Upper lobe of right lung (tissue), 1 donor: ENCODE data around the gene SQSTM1. TPM values are rescaled to one million over a fixed set of nuclear protein-coding genes. Genes with fewer than 3 reads are reported as not detected.

Experiments
- ATAC-seq: fragments of 200-7000 bp; cut with Tn5 transposase; one replicate; pipeline ENCODE4 v1.9.1; 2020; ENCODE audit warnings: mild to moderate bottlenecking, moderate library complexity
- DNase-seq: peaks from one replicate; pipeline ENCODE4 v3.0.0-alpha.2; 2020
- H3K27ac ChIP-seq: fragments of 200-600 bp; one replicate; pipeline ENCODE4 v1.8.0; 2022
- H3K27me3 ChIP-seq: fragments of 200-600 bp; one replicate; pipeline ENCODE4 v1.8.0; 2022; ENCODE audit warnings: mild to moderate bottlenecking
- H3K36me3 ChIP-seq: fragments of 200-600 bp; one replicate; pipeline ENCODE4 v1.8.0; 2022
- H3K4me1 ChIP-seq: fragments of 200-600 bp; one replicate; pipeline ENCODE4 v1.8.0; 2022
- H3K4me3 ChIP-seq: fragments of 200-600 bp; one replicate; pipeline ENCODE4 v1.8.0; 2022; ENCODE audit warnings: mild to moderate bottlenecking
- H3K9me3 ChIP-seq: fragments of 200-600 bp; one replicate; pipeline ENCODE4 v1.8.0; 2022
- intact Hi-C: fragments of 100-400 bp; cut with DNase I; formaldehyde crosslinking; loops from one replicate; pipeline ENCODE4 v1.11.0; 2022
- total RNA-seq: library from RNA; stranded (reverse); fragmentation: NEBNext Ultra II Directional; extraction: Animal tissue kit (Norgen Biotek cat#: 25700); gene quantifications from one replicate; pipeline ENCODE4 v1.2.1, GENCODE V29; 2021
- TF ChIP-seq, protein P1 (sequence below): fragments of 200-600 bp; IDR thresholded peaks from one replicate; pipeline ENCODE4 v1.8.0; 2022; ENCODE audit warnings: antibody characterized with exemption
- donor health status: DM: no; HTN: yes; CAD: no; lungs with severe emphysema.

SQSTM1 gene
- total RNA-seq, 1 donor from 2014 or later: 501 TPM

DNA sequence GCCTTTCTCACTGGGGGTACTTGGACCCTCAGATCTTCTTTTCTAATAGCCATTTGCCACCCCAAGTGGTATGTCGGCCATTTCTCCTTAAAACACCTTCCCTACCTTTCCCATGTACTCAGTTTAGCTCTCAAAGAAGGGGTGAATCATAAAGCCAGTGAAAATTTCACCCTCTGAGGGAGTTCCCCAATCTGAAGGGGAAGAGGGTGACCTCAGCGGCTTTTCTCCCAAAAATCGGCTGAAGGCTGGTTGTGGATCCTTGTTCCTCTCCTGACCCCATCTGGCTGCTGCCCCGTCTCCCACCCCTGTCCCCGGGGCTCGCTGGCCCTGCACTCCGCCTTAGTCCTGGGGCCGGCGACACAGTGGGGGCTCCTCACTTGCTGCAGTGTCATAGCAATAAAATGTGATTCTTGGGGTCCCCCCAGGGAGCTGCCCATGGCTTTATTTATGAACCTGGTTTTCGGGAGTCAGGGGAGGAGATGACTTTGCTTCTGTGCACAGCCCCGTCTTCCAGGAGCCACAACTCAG lies 44.2 kb upstream of the SQSTM1 start:
- Histone ChIP-seq H3K4me3 (no peak overlapping the region), H3K9me3 (no peaks in the 10 kb centered on the region), H3K27ac (no peak overlapping the region), H3K36me3 (peaks cover 67% of the 10 kb centered on the region), H3K4me1 (peaks cover 5% of the 10 kb centered on the region), H3K27me3 (no peaks in the 10 kb centered on the region)
- intact Hi-C loops: no loop called here
- DNase-seq (no peak), ATAC-seq (peak; percentile 8)
- TF ChIP-seq, protein P1, sequence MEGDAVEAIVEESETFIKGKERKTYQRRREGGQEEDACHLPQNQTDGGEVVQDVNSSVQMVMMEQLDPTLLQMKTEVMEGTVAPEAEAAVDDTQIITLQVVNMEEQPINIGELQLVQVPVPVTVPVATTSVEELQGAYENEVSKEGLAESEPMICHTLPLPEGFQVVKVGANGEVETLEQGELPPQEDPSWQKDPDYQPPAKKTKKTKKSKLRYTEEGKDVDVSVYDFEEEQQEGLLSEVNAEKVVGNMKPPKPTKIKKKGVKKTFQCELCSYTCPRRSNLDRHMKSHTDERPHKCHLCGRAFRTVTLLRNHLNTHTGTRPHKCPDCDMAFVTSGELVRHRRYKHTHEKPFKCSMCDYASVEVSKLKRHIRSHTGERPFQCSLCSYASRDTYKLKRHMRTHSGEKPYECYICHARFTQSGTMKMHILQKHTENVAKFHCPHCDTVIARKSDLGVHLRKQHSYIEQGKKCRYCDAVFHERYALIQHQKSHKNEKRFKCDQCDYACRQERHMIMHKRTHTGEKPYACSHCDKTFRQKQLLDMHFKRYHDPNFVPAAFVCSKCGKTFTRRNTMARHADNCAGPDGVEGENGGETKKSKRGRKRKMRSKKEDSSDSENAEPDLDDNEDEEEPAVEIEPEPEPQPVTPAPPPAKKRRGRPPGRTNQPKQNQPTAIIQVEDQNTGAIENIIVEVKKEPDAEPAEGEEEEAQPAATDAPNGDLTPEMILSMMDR: no peak

- Histone ChIP-seq H3K27me3 (no peaks in the 10 kb centered on the region), H3K36me3 (peaks cover 57% of the 10 kb centered on the region)
- TF ChIP-seq, protein P1: no peak
Measured at GRCh38 chr5:179777456-179777855, 43.2 kb upstream of the SQSTM1 start.

DNA sequence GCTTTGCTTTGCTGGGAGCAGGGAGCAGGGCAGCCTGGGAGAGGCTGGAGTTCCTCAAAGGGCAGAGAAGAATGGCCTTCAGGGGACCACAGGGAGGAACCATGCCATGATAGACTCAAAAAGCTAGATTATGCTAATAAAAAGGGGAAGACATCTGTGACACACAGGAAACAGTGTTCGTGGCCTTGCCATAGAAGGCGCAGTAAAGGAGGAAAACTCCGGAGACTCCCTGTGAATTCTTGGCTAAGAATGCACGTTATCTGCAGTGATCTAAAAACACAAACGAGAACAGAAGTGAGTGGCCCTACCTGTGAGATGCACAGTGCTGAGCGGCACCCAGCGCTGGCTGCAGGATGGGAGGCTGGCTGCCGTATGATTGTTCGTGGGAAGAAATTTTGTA lies 42.8 kb upstream of the SQSTM1 start:
- intact Hi-C loops: no loop called here

More at GRCh38 chr5:179777456-179777855, 43.2 kb upstream of the SQSTM1 start:
- ATAC-seq: no peak
- intact Hi-C loops: no loop called here
- Histone ChIP-seq H3K27ac (no peak overlapping the region), H3K9me3 (no peaks in the 10 kb centered on the region), H3K4me3 (no peak overlapping the region), H3K4me1 (peaks cover 5% of the 10 kb centered on the region)
- no peak for DNase-seq

DNA sequence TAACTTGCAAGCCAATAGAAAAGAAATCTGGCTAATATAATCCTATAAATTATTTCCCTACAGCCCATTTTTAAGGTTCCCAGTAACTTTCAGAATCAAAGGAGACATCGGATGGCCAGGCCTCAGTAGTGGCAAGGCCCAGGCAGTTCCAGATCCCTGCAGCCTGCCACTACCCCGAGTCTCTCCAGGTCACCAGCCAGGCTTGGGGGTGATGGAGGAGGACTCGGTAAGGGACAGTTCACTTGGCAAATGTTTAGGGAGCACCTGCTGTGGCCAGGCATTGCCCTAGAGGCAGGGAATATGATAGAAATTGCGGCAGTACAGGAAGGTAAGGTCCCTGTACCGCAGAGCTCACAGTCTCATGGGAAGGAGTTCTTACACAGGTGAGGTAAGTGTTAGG lies 42.1 kb upstream of the SQSTM1 start:
- TF ChIP-seq, protein P1: no peak
- H3K27me3 ChIP-seq: no peaks in the 10 kb centered on the region
- no peak overlapping the region for H3K27ac ChIP-seq
- no peak for ATAC-seq
- H3K4me3 ChIP-seq: no peak overlapping the region
- peaks cover 5% of the 10 kb centered on the region for H3K4me1 ChIP-seq
- no peaks in the 10 kb centered on the region for H3K9me3 ChIP-seq
- H3K36me3 ChIP-seq: peaks cover 45% of the 10 kb centered on the region
- intact Hi-C loops: no loop called here
- no peak for DNase-seq

More for the DNA sequence above, 42.8 kb upstream of the SQSTM1 start:
- H3K27me3 ChIP-seq: no peaks in the 10 kb centered on the region
- H3K9me3 ChIP-seq: no peaks in the 10 kb centered on the region
- peaks cover 5% of the 10 kb centered on the region for H3K4me1 ChIP-seq
- ATAC-seq (peak; percentile 64), DNase-seq (no peak)
- H3K36me3 ChIP-seq: peaks cover 52% of the 10 kb centered on the region
- no peak overlapping the region for H3K4me3 ChIP-seq
- TF ChIP-seq, protein P1: no peak
- H3K27ac ChIP-seq: no peak overlapping the region

GRCh38 chr5:179779826-179780225 lies 40.9 kb upstream of the SQSTM1 start:
- TF ChIP-seq, protein P1: no peak
- no peaks in the 10 kb centered on the region for H3K9me3 ChIP-seq
- H3K4me1 ChIP-seq: peaks cover 5% of the 10 kb centered on the region
- H3K36me3 ChIP-seq: peaks cover 33% of the 10 kb centered on the region
- no peaks in the 10 kb centered on the region for H3K27me3 ChIP-seq
- H3K27ac ChIP-seq: no peak overlapping the region
- DNase-seq: no peak
- intact Hi-C loops: no loop called here
- H3K4me3 ChIP-seq: no peak overlapping the region
- ATAC-seq: no peak

DNA sequence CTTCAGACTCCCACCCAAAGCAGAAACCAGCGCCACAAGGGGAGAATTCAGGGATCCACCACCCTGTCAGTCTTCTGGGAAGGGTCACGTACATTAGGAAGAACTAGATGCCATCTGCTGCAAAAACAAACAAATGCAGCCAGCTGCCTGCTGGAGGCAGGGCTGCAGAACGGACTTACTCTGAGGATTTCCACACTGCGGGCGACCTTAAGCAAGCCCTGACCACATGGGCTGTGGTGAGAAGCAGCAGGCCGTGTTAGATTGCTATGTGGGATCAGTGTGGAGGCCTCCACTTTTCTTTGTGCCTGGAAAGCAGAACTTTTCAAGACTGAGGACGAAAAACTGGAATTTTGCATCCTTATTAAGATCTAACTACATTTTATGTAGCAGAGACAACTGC lies 40.3 kb upstream of the SQSTM1 start:
- H3K27me3 ChIP-seq: no peaks in the 10 kb centered on the region
- H3K27ac ChIP-seq: no peak overlapping the region
- no peaks in the 10 kb centered on the region for H3K9me3 ChIP-seq
- DNase-seq (peak; percentile 73), ATAC-seq (peak; percentile 81)
- H3K4me3 ChIP-seq: no peak overlapping the region
- H3K36me3 ChIP-seq: peaks cover 28% of the 10 kb centered on the region
- peaks cover 5% of the 10 kb centered on the region for H3K4me1 ChIP-seq
- TF ChIP-seq, protein P1: no peak
- intact Hi-C loops: no loop called here
